ENCODE measurements around the gene SLC7A5.

DNA sequence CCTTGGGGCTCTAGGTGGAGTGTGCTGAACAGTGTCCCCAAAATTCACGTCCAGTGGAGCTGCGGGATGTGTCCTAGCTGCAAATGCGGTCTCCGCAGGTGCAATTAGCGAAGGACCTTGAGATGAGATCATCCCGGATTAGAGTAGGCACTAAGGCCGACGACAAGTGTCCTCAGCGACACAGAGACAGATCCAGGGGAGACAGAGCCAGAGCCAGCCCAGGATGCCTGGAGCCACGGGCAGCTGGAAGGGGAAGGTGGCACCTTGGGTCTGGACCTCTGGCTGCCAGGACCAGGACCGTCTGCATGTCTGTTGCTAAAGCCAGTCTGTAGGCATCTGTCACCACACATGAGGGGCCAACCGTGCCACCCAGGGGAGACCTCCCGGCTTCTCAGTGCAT lies 24.5 kb downstream of the SLC7A5 start:
- TF ChIP-seq TCF7L2 (IDR thresholded peaks at IDR 0.05; ENCODE audit: borderline replicate concordance, low read depth, low read length), result no peak
- TF ChIP-seq, protein P1, sequence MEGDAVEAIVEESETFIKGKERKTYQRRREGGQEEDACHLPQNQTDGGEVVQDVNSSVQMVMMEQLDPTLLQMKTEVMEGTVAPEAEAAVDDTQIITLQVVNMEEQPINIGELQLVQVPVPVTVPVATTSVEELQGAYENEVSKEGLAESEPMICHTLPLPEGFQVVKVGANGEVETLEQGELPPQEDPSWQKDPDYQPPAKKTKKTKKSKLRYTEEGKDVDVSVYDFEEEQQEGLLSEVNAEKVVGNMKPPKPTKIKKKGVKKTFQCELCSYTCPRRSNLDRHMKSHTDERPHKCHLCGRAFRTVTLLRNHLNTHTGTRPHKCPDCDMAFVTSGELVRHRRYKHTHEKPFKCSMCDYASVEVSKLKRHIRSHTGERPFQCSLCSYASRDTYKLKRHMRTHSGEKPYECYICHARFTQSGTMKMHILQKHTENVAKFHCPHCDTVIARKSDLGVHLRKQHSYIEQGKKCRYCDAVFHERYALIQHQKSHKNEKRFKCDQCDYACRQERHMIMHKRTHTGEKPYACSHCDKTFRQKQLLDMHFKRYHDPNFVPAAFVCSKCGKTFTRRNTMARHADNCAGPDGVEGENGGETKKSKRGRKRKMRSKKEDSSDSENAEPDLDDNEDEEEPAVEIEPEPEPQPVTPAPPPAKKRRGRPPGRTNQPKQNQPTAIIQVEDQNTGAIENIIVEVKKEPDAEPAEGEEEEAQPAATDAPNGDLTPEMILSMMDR (tag by site-specific recombination; IDR thresholded peaks at IDR 0.05), result no peak
- TF ChIP-seq, protein P2, sequence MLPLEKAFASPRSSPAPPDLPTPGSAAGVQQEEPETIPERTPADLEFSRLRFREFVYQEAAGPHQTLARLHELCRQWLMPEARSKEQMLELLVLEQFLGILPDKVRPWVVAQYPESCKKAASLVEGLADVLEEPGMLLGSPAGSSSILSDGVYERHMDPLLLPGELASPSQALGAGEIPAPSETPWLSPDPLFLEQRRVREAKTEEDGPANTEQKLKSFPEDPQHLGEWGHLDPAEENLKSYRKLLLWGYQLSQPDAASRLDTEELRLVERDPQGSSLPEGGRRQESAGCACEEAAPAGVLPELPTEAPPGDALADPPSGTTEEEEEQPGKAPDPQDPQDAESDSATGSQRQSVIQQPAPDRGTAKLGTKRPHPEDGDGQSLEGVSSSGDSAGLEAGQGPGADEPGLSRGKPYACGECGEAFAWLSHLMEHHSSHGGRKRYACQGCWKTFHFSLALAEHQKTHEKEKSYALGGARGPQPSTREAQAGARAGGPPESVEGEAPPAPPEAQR (tag by site-specific recombination; IDR thresholded peaks at IDR 0.05), result no peak
- TF ChIP-seq ZNF555 (tag by site-specific recombination; conservative IDR thresholded peaks at IDR 0.05), result no peak
- no peak for TF ChIP-seq ZNF785 (tag by site-specific recombination; IDR thresholded peaks at IDR 0.05)
- TF ChIP-seq, protein P3, sequence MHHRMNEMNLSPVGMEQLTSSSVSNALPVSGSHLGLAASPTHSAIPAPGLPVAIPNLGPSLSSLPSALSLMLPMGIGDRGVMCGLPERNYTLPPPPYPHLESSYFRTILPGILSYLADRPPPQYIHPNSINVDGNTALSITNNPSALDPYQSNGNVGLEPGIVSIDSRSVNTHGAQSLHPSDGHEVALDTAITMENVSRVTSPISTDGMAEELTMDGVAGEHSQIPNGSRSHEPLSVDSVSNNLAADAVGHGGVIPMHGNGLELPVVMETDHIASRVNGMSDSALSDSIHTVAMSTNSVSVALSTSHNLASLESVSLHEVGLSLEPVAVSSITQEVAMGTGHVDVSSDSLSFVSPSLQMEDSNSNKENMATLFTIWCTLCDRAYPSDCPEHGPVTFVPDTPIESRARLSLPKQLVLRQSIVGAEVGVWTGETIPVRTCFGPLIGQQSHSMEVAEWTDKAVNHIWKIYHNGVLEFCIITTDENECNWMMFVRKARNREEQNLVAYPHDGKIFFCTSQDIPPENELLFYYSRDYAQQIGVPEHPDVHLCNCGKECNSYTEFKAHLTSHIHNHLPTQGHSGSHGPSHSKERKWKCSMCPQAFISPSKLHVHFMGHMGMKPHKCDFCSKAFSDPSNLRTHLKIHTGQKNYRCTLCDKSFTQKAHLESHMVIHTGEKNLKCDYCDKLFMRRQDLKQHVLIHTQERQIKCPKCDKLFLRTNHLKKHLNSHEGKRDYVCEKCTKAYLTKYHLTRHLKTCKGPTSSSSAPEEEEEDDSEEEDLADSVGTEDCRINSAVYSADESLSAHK (tag by site-specific recombination; IDR thresholded peaks at IDR 0.05), result no peak
